Hematopoietic multipotent progenitor cell (in vitro differentiated cells): ENCODE measurements around the gene SPACA7. TPM values are rescaled to one million over a fixed set of nuclear protein-coding genes. Genes with fewer than 3 reads are reported as not detected.

ENCODE experiments used
- DNase-seq, 3 donors: peaks; one replicate each; pipeline ENCODE4 v3.0.0-alpha.2; 2011 to 2015; ENCODE audit warnings: low read depth in 2 of 3, low spot score in 2 of 3
- total RNA-seq: library from RNA; depleted of rRNA; stranded (reverse); fragments of >200 nt; gene quantifications from one replicate; pipeline ENCODE4 v1.2.3, GENCODE V29; 2012

The SPACA7 gene
- total RNA-seq, 1 donor, result not detected

DNA sequence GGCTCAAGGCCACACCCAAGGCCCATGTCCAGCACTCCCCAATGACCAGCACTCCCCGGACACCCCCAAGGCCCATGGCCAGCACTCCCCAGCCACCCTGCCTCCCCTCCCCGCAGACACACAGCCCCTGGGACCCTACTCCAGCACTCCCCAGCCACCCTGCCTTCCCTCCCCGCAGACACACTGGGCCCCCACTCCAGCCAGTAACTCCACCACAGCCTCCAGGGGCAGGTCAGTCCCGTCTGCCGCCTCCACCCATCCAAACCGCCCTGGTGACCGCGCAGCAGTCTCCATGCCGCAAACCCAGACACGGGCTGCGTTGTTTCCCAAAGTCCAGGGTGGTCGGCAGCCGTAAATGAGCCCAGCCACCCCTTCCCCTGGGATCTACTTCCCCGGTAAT is 70.7 kb downstream of the SPACA7 start:
- no peak for DNase-seq

DNA sequence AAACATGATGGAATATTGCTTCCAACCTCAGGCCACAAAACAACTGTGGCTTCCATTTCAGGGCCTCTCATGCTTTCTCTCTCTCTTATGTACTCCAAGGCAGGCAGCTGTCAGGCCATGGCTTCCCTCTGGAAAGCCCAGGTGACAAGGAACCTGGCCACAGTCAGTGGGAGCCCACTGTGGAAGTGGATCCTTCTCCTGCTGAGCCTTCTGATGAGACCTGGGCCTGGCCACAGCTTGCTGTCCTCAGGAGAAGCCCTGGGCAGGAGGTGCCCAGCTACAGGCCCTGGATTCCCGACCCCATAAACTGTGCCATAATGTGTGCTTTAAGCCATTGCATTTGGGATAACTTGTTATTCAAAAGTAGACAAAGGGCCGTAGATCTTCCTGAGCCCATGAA is 71.2 kb downstream of the SPACA7 start:
- no peak for DNase-seq

DNA sequence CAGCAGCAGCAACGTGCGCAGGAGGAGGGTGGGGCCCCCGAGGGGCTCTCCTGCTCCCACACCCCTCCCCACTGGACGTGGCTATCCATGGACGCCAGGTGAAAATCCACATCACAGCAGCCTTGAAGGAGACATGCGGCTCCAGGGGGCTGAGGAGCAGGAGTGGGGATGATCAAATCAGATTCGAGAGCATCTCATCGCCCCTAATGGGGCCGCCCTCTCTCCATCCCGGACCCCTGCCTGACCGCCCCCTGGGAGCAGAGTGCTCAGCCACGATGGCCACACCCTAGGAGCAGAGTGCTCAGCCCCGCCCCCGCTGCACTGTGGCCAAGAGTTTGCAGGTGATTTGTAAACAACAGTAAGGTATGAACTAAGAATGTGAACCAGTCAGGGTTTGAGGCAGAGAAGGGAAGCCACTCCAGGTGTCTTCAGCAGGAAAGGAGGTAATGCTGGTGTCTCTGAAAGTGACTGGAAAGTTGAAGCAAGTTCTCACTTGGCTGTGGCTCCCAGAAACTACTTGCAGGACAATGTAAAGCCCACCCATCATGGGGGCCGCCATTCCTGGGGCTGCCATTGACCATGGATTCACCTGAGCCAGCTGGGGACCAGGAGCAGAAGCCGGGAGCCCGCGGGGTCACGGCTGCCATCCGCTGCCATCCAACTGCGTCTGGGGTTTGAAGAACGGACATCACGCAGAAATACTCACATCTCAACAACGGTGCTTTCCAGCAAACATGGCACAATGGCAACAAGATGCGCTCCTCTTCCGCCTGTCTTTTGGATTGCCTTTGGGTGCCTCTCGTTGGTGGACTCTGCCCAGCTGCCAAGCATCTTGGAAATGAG is 71.8 kb downstream of the SPACA7 start:
- no peak for DNase-seq

DNA sequence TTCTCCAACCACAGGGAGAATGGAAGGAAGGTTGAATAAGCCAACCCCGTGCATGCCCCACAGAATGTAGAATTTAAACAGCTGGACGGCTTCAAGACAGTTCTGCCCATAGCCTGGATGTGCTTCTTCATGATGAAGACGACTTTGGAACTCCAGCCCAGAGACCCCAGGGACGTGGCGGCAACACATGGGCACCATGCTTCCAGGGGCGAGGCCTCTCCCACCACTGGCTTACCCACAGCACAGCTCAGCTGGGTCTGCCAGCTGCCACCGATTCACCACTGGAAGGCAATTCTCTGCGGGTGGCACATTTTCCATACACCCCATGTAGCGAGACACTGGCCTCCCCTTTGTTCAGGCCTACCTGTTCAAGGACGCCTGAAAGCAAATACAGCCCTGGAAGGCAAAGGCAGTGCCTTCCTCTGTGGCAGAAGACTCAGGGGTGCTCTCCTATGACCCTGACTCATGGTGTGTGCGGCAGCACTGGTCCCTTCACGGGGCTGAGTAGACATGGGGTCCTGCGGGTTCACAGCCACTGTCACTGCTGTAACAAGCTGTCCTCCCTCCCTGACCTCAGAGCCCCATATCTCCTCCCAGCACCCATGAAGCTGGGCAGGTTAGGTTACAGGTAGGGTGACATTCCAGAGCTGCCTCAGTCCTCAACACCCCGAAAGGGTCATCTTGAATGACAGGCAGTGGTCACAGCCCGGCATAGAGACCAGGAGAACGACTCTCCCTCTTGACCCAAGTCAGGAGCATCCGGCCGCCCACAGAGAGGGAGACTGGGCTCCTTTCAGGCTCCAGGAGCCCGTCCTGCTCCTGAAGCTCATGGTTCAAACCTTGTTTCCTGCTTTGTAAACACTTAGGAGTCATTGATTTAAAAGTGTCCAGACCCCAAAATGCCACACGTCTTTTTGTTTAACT is 72.7 kb downstream of the SPACA7 start:
- DNase-seq, result no peak

DNA sequence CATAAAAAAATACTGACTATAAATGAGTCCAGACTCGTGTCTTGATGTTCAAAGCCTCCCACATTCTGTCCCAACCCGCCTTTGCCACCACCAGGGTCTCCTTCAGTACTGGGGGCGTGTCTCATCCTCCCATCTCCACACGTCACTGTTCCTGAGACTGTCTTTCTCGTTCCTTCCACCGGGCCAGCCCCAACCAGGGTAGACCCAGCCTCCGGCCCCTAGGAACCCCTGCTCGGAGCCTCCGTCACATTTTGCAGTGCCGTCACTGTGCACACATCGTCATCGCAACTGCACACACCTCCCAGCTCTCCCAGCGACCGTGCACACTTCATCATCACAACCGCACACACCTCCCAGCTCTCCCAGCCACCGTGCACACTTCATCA is 73.4 kb downstream of the SPACA7 start:
- no peak for DNase-seq

DNA sequence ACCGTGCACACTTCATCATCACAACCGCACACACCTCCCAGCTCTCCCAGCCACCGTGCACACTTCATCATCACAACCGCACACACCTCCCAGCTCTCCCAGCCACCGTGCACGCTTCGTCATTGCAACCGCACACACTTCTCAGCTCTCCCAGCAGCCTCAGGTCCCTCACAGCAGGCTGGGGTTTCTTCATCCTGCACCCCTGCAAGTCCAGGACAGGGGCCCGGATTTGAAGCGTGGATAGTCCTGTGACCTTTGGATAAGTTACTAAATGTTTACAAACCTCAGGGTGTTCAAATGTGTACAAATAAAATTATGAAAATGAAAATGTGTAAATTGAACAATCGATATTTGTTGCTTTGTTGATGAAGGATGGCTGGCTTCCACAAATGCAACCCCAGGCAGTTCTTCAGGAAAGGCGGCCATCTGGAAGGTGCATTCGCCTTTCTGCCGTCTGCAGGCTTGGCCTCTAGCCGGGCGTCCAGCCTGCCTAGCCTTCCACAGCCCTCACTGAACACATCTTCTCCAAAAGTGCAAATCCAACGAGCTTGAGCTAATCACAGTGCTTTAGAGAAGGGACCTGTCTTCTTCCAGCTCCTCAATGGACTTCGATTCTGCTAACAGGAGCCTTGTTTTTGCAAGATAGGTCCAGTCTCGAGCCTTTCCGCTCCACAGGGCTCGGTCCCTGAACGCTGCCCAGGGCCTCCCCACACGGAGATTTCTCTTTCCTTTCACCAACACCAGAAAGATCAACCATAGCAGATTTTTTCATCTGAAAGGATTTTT is 74.2 kb downstream of the SPACA7 start:
- no peak for DNase-seq

DNA sequence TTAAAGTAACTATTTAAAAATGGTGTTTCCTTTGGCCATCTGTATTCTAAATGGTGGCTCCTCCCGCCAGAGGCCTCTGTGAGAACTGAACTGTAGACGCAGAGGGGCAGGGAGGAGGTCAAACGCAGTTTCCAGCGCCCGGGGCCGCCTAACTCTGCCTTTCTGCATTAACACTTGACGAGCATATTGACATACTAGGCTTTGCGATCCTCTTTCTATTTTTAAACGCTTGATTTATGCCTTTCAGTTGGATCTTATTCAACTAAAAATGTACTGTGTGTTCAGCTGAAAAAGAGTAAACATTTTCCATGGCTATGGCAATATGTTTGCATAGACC is 74.7 kb downstream of the SPACA7 start:
- DNase-seq, result no peak

DNA sequence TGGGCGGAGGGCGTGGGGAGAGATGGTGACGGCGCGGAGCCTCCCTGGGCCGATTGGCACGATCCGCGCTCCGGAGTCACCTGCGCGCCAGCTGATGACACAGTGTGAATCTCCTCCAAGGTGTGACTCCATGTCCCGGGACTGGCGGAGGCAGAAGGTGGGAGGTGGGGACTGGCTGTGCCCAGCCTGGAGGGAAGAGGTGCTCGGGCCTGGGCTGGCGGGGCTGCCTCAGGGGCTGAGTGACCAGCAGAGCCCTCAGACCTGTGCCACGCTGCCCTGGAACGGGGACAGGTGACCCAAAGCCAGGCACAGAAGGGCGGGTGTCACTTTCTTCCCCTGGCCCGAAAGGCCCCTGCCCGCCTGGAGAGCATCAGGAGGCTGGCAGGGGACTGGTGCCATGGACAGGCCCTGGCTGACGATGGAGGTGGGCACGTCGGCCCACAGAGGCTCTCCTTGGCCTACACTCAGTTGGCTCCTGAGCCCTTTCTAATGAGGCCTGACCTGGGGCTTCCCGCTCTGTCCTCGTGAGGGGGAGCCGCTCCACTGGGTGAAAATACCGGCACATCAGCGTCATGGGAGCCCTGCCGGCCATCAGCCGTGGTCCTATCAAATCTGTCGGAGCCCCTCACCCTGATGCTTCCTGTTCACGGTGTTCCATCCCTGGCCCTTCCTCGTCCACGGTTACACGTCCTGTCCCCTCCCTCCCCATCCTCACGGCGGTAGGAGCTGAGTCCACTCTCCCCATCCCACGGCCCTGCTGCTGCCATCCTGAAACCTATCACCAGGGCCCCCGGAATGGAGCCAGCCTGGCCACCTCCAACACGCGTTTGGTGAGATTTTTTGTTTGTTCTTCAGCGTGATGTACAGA is 75.6 kb downstream of the SPACA7 start:
- DNase-seq, result no peak

DNA sequence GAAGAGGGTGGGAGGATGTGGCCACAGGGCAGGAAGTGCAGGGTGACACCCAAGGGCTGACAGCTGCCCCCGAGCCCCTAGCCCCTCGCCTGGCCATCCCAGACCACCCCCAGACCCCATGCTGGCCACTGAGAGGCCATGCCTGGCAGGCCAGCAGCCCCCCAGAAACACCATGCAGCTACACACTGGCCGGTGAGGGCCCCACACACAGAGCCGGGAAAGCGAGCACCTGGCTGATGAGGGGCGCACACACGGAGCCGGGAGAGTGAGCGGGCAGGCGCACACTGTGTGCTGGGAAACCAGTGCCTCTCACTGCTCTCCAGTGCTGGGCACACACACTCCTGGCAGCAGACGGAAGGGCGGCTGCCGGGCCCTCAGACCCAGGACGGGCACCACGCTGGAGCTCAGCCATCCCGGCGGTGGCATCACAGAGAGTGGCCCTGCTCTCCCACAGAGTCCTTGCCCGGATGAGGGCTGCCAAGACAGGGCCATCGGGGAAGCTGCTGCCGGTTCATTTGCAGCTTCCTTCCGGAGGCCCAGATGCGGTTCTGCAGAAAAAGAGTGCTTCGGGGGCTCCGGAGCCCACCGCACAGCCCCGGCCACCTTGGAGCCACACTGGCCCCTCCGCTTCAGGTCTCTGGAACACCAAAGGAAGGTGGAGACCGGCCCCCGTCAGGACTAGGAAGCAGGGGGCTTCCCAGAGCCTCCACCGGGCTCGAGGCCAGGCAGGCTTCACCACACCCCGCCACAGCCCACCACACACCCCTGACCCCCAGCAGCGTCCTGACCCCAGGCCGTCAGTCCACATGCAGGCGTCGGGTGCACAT is 76.4 kb downstream of the SPACA7 start:
- no peak for DNase-seq

DNA sequence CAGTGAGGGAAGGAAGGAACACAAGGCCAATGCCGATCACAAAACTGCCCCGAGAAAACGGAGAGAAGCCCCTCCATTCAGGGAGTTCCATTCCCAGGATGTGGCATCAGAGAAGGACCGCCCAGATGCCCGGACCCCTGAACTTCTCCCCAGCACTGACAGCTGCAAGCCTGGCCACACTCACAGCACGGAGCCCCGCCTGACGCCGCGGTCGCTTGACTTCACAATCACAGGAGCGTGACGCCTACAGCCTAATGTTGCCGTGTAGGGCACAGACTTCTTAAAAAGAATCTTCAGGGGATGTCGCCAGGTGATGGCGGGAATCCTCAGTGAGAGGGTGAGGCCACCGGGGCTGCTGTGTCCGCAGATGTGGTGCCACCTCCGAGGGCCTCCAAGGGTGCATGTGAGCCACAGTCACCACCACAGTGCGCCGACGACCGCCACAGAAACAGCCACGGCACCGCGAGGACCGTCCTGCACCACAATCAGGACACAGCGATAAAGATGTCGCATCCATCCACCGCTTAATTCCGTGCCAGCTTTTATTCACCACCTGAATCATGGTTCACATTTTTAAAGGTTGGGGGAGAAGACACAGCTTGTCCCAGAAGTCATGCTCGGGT is 77.2 kb downstream of the SPACA7 start:
- no peak for DNase-seq

DNA sequence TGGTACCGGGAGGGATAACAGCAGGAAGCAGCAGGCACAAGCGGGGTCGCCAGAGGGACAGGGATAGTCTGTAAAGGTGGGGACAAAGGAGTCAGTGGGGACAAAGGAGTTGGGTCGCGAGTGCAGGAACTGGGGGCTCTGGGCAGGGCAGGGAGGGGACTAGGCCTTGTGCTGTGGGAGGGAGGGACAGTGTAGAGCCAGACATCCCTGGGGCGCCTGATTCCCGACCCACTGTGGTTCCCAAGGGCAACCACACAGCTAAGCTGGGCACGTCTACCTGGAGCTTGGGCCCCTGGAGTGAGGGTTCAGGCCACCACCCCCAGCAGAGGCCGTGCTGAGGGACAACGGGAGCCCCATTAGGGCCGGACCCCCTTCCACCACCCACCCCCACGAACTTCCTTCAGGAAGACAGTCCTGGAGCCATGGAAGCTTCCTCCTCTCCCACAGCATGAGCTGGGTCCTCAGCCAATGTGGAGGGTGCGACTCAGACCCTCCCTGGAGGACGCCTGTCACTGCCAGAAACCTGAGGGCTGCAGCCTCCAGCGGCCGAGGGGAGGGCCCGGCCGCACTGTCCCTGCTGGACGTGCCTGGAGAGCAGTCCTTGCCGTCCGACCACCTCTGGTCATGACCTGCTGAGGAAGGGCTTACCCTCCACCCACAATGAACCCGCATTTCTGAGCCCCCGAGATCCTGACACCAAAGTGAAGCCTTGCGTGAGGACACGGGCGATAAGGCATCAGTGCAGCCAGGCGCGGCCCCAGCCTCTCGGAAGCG is 77.9 kb downstream of the SPACA7 start:
- DNase-seq, result no peak

DNA sequence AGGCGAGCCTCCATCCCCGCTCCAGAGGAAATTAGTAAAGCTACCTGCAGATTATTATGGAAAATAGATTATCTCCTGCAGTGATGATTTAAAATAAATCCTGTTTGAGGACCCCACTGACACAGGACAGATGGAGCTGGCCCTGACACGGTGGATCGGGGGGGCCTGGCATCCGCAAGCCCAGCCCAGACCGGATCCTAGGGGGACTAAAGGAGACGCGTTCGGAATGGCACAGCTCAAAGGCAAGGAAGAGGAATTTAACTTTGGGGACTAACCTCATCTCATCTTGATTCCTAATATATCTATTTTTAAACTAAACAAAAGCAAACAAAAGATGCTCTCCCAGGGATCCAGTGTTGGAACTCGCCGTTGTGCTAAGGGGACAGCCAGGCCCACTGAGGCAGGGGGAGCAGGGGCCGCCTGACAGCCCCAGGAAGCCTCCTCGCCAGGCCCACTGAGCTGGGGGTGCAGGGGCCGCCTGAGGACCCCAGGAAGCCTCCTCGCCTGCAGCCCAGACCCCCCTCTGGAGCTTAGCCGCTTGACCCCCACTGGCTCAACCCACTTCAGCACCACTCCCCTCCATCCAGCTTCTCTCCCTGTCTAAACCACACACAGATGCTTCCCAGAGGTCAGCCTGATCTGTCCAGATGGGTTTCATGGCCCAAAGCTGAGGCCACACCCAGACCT is 78.6 kb downstream of the SPACA7 start:
- no peak for DNase-seq

DNA sequence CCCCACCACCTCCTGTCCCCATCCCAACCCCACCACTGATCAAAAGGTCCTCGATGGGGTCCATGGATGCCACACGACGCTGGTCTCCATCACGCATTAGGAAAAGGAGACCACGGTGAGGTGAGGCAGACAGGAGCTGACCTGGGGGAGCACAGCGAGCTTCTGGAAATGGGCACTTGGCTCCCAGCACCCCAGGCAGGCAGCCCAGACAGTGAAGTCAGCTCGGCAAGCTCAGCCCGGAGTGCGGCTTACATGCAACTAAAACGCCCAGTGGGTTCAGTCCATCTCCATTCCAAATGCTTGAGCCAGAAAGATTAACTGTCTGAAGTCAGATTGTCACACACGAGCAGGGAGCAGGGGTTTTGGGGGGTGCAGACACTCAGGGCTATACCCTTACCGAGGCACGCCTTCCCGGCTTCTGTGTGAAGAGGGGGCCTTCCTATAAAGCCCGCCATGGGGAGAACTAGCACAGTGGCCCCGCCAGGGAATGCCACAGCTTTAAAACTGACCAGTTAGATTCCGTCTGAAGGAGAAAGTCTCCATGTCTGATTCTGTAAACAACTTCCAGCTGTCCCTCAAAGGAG is 79.4 kb downstream of the SPACA7 start:
- DNase-seq, result no peak

DNA sequence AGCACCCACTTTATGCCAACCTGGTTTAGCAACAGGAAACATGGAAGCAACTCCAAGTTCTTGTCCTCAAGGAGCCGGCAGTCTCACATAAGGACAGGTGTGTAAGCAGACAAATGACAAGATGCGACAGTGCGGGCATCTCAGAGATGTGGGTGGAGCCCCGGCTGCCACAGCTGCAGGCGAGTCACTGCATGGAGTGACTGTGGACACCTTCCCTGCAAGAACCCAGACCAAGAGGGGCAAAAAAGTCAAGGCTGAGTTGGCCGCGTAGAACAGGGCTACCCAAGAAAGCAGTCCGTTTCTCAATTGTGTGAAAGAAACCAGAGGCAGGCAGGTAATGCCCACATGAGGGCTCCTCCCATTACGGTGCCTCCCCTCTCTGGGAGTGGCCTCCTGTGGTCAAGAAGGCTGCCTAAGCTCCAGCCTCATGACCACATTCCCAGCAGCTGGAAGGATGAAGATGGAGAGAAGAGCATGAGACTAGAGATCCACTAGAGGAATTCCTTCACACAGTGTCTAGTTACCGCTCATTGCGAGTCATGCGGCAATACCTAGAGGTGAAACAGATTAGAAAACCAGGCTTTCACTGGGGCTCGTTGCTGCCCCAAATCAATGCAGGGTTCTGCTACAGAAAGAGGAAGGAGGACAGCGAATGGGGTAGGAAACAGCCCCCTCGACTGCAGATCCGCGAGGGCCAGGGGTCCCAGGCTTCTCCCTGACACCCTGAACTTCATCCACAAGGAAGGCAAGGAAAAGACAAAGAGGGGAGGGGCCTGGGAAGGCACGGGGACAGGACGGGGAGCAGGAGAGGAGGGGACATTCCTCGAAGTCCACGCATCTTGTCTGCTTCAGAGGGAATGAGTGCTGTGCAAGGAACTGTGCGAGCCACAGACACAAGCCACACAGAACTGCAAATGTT is 80.2 kb downstream of the SPACA7 start:
- DNase-seq, result no peak

DNA sequence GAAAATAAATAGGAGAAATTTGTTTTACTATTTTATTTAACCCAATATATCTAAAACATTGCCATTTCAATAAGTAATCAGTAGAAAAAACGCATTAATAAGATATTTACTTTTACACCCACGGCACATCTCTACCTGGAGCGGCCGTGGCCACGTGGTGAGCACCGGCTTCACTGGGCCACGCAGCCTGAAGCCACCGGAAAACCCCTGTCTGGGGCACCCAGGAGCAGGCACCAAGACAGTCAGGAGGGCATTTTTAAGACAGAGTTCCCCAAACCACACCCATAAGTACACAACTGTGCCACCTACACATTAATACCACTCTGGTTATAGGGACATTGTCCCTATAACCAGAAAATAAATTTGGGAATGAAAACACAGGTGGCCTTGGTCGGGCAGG is 80.9 kb downstream of the SPACA7 start:
- no peak for DNase-seq

DNA sequence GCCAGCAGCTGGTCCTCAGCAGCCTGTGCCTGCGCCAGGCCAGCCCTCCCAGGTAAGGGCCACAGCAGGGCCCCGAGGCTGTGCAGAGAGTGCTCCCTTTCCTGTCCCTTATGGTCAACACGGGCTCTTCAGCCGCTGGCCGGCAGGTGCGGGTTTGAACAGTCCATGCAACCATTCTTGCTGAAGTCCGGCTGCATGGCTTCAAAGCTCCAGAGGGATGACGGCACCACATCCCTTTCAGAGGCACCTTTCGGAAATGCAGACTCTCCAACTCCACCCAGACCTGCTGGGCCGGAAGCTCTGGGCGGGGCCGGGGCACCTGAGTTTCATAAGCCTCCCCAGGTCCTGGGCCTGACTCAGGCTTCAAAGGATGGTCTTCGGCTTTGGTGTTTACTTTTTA is 81.3 kb downstream of the SPACA7 start:
- DNase-seq, result no peak
